Measurements from ENCODE around the gene IFNAR1.

The IFNAR1 gene

DNA sequence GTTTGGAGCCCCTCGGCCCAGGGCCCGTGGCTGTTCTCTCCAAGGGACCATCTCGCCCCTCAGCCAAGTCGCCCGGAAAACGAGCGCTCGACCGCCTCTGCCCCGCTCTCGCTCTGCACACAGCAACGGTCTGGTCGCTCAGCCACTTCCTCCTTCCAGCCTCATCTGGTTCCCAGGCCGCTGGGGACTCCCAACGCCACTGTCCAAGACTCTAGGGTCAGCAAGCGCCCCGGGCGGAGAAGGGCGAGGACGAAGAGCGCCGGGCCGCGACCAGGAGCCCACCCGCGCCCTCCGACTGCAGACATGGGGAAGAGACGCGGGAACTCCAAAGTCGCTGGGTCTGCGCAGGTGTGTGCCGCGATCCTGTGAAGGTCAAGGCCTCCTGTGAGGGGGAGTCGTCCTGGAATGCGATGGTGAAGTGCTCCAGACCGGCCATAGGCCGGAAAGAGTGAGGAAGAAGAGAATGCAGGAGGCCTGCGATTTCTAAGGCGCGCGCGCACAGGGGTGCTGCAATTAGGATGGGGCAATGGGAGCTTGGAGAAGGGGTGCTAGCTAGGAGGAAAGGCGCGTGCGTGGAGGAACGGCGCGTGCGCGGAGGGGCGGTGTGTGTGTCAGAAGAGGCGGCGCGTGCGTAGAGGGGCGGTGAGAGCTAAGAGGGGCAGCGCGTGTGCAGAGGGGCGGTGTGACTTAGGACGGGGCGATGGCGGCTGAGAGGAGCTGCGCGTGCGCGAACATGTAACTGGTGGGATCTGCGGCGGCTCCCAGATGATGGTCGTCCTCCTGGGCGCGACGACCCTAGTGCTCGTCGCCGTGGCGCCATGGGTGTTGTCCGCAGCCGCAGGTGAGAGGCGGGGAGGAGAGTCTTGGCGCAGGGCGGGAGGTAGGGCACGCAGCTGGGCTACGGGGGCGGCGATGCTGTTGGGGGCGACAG is at the start of gene IFNAR1:
IFNAR1 (plus strand) TSS at position 680 of the 931 bp plus-strand sequence; CDS start at position 766, 86 bp downstream.
- peak; percentile 97 for DNase-seq

DNA sequence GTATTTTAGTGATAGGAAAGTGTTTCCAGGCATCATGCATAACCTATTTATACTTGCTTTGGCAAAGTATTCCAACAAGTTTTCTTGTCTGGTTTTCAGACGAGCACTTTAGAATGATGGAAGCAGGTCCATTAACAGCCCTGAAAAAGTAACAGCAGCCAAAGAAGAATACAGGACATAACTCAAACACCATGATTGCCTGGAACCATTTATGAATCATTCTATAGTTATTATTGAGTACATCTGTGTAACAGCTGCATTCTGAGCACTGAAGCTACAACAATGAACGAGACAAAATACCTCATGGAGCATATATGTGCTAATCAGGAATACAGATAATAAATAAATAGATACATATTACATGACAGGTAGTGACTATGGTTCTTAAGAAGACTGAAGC is 46.0 kb upstream of the IFNAR1 start:
- DNase-seq, result no peak

DNA sequence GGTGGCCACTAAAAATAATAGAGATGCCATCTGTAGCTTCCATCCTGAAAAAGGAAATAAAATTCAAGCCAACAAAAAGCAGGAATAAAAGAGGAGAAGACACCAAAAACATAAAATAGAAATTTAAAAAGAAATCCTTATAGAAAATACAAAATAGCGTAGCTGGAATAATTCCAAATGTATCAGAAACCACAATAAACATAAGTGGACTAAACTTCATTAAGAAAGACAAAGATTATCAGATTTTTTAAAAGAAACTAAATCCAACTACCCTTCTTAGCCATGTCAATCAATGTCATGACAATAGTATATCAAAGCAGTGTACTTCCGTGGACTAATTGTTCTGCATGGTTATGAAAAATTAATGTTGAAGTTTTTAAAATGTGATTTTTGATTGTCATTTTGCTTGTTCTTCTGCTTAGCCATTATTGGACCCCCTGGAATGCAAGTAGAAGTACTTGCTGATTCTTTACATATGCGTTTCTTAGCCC is 45.4 kb upstream of the IFNAR1 start:
- no peak for DNase-seq

DNA sequence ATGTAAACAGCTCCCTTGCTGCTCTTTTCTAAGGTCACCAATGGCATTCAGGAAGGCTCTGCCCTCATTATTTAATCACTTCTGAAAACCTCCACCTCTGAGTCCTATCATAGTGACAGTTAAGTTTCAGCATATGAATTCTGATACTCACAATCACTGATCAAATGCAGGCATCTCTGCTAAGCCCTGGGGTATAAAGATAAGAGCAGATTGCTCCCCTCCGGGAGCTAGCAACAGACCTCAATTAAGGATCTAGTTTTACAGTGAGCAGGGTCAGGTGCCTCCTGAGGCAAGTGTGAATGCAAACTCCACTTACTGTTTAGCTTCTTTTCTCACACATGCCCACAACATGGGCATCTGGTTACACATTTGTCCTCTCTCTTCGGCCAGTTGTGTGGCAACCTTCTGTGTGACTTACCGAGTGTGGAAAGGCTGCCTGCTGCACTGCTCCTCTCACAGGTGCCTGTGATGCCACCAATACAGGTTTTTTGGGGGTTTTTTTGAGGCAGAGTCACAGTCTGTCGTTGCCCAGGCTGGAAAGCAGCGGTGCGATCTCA is 43.6 kb upstream of the IFNAR1 start:
- DNase-seq, result no peak

DNA sequence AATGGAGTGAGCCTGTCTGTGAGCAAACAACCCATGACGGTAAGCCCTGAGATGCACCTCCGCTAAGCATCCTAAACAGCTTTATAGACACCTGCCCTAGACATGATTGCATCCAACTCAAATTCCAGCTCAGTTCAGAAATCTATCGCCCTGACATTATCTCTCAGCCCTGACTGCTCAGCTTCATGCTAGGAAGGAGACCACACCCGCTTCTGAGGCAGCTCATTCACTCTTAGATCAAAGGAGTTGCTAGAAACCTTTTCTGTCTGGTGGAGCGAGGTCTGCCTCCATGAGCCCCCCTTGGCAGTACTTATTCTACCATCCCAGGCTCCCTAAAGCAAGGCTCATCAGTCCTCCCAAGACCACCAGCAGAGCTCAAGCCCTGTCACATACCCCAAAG is 41.6 kb upstream of the IFNAR1 start:
- no peak for DNase-seq

DNA sequence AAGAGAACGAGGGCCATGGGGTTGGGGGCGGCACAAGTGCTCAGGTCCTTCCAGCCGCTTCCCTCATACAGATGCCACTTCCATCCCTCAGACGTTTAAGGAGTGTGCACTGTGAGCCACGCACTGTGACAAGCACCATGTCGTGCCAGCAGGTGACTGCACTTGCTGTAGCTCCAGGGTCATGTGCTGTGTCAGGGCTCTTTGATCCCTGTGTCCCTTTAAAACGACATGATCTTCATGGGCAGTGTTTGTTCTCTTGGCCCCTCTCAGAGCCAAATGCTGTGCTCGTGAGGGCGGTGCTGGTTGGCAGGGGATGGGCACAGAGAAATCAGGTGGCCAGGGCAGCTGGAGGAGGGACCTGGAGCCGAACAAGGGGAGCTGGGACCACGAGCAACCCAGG is 38.7 kb upstream of the IFNAR1 start:
- no peak for DNase-seq

DNA sequence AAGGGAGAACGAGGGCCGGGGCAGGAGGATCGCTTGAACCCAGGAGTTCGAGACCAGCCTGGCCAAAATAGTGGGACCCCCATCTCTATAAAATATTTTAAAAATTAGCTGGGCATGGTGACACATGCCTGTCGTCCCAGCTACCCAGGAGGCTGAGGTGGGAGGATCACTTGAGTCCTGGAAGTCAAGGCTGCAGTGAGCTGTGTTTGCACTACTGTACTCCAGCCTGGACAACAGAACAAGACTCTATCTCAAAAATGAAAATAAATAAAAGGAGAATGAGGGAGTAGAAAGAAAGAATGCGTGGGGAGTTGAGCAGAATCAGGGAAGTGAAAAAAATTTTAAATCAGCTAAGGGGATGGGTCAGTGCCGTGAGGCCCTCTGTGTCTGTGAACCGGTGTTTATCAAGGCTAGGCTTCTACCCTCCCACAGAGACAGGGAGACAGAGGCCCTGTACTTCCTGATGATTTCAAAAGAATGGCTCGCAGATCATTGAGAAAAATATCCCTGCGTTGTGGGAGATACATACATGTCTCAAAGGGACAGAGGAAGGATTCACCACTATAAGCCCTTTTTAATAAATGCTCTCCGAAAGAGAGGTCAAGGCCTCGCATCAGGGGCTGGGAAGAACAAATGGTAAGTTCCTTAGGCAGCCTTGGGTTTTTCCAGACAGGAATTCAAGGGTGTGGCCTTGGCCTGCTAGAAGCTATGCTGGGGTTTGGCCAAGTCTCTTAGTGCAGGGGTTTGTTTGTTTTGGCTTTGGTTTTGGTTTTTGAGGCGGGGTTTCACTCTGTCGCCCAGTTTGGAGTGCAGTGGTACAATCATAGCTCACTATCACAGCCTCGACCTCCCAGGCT is 37.9 kb upstream of the IFNAR1 start:
- no peak for DNase-seq

DNA sequence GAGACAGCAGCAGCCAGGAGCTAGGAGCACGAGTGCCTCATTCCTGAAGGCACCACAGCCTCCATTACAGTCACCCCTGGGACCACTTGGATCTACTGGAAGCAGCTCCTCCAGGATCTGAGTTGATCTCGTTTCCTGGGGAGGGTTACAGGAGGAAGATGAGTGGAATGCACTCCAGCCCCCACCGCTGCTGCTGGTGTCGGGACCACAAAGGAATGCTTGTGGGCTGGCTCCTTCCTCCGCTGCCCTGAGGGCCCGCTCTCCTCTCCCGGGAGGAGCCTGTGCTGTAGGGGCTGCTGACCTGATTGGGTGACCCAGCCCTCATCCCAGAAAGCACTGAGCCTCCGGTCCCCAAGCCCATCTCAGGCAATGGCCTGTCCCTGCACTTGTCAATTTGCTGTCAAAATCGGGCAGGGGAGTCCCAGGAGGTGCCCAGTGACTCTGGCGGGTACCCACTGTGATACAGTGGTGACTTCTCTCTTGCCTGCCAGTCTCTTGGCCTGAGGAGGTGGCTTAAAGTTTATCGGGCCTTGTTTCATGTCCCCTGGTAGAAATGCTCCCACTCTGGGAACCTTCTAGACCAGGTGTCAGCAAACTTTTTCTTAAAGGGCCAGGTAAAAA is 35.5 kb upstream of the IFNAR1 start:
- DNase-seq, result no peak

DNA sequence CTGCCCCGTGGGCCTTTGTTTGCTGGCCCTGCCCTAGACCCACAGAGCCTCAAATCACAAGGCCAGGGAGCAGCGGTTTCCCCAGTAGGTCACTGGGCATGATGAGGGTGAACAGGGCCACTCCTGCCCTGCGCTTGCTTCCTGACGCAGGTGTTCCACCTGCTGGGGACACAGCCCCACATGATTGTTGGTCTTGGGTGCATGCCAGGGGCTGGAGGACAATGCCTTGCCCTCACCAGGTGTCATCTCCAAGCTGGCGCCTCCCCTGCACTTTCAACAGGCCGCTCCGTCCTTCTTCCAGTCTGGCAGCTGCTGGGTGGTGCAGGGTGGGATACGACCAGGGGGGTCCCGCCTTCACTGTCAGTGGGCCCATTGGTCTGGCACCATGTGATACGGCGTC is 34.3 kb upstream of the IFNAR1 start:
- no peak for DNase-seq

DNA sequence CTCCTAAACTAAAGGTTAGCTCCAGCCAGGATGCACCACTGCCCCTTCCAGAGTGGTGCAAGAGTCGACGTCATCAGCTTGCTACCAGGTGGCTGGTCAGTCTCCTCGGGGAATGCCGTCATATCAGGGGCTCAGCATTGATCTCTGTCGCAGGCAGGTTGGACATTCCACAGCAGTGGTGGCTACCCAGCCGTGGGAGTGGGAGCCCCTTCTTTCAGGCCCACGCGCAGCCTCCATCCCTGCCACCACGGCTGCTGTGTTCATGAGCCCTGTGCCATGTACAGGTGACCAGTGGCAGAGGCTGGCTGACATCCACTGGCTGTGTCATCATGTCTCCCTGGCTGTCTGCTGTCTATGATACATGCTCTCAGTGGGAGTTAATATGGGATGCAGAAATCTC is 33.1 kb upstream of the IFNAR1 start:
- no peak for DNase-seq

DNA sequence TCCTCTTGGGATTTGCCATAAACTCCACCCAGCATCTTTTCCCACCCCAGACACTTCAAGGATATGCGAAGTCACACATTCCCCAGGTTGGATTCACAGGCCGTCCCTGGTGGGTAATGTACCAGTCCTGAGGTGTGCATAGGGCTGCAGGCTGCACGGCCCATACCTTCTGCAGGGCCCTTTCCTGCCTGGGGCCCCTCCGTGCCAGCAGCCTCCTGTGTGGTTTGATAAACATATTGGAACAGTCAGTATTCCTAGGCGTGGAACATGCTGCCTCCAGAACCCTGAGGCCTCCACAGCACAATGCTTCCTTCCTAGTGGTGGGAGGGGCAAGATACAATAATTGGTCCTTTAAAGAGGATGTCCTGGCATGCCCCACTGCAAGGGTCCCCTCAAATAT is 32.0 kb upstream of the IFNAR1 start:
- DNase-seq, result no peak

DNA sequence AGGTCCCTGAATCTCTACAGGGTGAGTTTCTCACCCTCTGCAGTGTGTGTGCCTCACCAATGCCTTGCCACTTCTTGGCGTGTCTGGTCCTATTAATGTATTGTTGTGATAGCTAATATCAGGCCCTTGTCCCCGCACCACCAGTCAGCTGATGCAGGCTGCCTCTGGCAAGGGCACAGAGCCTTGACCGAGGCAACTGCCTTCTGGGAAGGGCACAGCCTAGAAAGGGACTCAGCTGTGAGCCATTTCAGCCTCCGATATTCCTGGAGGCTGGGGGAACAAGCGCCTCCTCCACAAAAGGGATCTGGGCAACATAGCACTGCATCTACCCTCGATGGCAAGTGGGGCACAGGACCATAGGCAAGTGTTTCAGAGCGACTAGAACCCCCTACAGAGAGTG is 31.6 kb upstream of the IFNAR1 start:
- no peak for DNase-seq

DNA sequence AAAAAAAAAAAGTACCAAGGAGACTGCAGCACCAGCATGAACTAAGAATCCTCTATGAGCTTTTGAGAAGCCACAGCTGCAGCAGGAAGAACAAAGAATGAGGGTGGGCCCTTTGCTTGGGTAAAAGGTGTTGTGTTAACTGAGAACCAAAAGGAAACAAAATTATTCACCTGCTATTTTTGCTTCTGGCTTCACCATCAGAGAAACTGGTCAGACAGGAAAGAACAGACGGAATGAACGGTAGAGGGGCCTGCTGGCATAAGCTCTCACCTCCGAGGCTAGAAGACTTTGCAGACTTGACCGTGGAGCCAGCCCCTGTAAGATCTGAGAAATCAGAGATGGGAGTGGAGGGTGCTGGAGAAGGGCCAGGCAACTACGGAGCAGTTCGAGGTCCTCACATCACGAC is 31.0 kb upstream of the IFNAR1 start:
- DNase-seq, result peak; percentile 34

DNA sequence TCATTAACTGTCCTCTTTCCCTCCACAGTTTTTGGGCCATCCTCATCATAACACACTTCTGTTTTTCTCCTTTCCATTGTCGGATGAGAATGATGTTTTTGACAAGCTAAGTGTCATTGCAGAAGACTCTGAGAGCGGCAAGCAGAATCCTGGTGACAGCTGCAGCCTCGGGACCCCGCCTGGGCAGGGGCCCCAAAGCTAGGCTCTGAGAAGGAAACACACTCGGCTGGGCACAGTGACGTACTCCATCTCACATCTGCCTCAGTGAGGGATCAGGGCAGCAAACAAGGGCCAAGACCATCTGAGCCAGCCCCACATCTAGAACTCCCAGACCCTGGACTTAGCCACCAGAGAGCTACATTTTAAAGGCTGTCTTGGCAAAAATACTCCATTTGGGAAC is 28.6 kb upstream of the IFNAR1 start:
- no peak for DNase-seq

DNA sequence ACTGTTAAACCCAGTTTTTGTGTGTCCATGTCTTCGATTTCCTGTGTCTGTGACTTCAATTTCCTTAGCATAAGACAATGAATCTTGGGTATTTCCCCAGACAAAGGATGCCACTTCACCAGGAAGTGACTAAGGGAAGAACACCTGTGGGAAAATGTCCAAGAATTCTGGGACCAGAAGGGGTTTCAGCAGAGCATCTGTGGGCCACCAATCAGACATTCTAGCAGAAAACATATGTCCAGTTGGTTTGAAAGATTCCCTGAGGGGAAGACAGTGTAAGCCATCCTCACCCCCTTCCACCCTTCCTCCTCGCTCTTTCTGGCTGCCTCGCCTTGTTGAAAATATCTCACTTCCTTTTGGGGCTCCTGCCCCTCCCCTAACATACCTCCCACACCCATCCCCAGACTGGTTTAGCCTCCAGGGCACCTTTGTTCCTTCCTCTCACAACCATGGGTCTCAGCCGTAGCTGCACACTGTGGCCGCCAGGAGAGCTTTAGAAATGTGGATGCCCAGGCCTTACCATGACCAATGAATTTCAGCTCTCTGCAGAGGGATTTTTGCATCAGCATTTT is 25.5 kb upstream of the IFNAR1 start:
- DNase-seq, result peak; percentile 41

DNA sequence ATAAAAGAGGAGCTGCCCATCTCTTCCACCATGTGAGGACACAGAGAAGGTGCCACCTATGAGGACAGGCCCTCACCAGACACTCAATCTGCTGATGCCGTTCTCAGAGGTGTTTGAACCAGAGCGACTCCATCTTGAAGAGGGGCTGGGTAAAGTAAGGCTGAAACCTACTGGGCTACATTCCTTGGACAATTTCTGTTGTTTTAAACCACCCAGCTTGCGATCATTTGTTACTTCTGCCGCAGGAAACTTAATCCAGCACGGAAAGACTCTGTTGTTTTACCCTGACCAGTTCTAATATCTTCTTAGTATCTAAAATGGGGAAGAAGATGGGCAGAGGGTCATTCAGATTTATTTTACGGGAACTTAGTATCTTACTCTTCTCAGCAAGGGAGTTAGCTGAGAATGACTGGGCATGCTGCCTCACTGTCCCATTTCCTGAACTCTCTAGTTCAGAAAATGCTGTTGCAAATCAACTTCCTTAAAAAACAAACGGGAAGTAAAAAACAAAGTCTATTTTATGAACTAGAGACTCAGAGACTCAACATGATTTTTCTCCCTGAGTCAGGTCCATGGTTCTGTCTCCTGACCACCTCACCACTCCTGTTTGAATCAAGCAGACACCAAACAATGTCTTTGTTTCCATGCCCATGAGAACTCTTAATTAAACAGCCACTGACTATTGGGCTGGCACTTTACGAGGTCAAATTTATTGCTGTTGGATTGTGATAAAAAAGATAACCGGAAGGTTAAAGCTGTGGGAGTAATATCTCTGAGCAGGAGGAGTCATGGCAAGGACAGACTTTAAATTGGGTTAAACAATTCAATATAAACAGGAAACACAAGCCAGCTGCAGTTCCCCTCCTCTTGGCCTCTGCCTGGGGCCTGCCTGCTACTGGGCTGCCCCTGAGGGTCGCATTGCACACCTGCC is 23.8 kb upstream of the IFNAR1 start:
- DNase-seq, result peak; percentile 20

DNA sequence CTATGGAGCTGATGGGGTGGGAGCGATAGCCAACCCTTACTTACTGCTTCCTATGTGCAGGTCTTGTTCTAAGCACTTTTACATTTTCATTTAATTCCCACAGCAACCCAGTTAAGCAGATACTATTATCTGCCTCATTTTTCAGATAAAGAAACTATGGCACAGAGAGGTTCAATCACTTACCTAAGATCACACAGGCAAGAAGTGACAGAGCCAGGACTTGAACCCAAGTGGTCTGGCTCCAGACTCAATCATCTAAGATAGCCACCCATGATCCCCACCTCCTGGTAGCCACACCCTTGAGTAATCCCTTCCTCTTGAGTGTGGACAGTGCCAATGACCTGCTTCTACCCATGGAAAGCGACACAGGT is 23.2 kb upstream of the IFNAR1 start:
- no peak for DNase-seq

DNA sequence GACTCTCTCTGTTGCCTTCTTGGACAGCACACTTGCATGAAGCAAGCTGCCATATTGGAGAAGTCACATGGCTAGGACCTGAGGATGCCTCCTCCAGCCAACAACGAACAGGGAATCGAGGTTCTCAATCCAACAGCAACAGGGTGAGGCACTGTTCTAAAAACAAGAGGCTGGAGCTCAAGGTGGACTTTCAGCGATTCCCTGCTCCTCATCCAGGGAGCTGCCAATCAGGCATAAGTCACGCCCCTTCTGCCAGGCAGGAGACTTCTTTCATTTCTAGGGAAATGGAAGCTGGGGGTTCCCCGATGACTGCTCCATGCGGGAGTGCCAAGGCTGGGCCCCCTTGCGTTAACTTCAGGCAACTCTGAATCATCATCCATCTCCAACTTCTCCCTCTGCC is 22.7 kb upstream of the IFNAR1 start:
- DNase-seq, result no peak

DNA sequence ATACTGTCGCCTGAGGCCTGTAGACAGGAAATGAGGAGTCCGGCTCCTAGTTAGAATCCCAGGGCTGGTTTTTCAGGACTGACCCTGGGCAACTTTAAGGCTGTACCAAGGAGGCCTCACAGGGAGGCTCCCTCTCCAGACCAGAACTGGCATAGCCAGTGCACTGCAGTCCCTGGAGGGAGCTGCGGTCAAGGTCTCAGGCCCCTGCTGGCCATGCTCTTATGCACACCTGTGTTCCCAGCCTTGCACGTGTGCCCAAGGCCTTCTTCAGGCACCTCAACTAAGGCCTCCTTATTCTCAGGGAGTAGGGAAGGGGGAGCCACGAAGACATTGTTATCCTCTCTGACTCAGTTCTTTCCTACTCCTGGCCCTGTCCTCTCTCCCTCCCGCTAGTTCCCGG is 22.0 kb upstream of the IFNAR1 start:
- no peak for DNase-seq

DNA sequence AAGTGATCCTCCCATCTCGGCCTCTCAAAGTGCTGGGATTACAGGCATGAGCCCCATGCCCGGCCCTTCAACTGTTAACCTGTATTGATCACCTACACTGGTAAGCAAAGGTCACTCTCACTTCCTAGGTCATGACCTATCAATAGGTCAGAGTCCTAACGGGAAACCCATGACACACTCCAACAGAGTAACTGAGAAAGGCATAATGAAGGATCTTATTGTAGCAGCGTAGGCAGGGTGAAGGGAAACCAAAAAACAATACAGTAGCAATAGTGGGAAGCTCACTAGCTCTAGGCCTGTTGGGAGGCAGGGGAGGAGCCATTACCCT is 19.5 kb upstream of the IFNAR1 start:
- no peak for DNase-seq

DNA sequence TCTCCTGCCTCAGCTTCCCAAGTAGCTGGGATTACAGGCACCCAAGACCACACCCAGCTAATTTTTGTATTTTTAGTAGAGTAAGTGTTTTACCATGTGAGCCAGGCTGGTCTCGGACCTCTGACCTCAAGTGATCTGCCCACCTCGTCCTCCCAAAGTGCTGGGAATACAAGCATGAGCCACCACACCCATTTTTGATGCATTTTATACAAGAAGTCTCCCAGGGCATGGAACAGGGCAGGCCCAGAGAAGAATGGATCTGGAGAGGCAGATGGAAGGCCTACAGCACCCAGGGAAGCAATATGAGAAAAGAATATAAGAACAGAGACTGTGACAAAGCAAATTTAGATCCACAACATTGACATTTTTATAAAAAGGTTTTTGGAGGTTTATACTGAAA is 18.8 kb upstream of the IFNAR1 start:
- no peak for DNase-seq
